Measurements from ENCODE around the gene GPATCH3. TPM values are rescaled to one million over a fixed set of nuclear protein-coding genes. Genes with fewer than 3 reads are reported as not detected.

Gene GPATCH3
- polyA plus RNA-seq, 1 donor (not counting 4 experiments of a cell fraction or from before 2014, with no cell fraction given): 5.7 TPM

DNA sequence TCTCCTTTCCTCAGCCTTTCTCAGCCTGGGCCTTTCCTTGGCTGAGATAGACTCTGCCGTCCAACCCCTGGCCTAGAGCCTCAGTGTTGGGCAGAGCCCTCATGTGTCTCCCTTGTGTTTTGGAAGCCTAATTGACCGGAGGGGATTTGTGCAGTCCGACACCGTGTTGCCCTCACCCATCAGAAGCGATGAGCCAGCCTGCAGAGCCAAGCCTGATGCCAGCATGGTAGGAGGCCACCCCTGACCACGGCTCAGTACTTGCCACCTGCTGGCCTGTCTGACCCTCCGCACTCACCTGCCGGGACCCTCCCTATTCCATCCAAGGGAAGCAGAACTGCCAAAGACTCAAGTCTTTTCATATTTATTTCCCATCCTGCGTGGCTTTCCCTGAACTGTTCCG lies 46.7 kb downstream of the GPATCH3 start:
- dilution Hi-C loops (cut with MboI; ENCODE audit: extremely low pct_ligation_motif_present, low sequenced_read_pairs): no loop called here
- Histone ChIP-seq H3K9me1 (ENCODE audit: control insufficient read depth, extremely low read depth, insufficient read depth, low read length) (peaks cover 4% of the 10 kb centered on the region), H4K20me1 (ENCODE audit: control insufficient read depth, extremely low read depth, insufficient read depth, low read length) (no peaks in the 10 kb centered on the region), H3K9ac (ENCODE audit: control insufficient read depth, extremely low read depth, insufficient read depth, low read length) (peak overlapping the region; percentile 67), H3K4me1 (ENCODE audit: control insufficient read depth, extremely low read depth, insufficient read depth, low read length) (peaks cover 94% of the 10 kb centered on the region), H3K27ac (ENCODE audit: control insufficient read depth, insufficient read depth, low read length) (peak overlapping the region; percentile 100), H3K27me3 (ENCODE audit: control insufficient read depth, extremely low read depth, insufficient read depth, low read length) (no peaks in the 10 kb centered on the region), H3K9me3 (ENCODE audit: control insufficient read depth, low read depth, low read length) (no peaks in the 10 kb centered on the region), H3K4me2 (ENCODE audit: control insufficient read depth, extremely low read depth, insufficient read depth, low read depth, low read length) (no peak overlapping the region), H3K36me3 (ENCODE audit: control insufficient read depth in 2 of 2, extremely low read depth in 1 of 2, insufficient read depth in 2 of 2, low read length in 2 of 2) (peaks cover 9 to 39% of the 10 kb centered on the region in 2 experiments), H2AFZ (ENCODE audit: control insufficient read depth, low read length) (no peak overlapping the region), H3K79me2 (ENCODE audit: control insufficient read depth, insufficient read depth, low read length) (no peaks in the 10 kb centered on the region), H3K4me3 (ENCODE audit: control insufficient read depth in 2 of 3, extremely low read depth in 1 of 3, insufficient read depth in 2 of 3, low read depth in 1 of 3, low read length in 3 of 3) (no peak overlapping the region)
- no peak for TF ChIP-seq EZH2 (IDR thresholded peaks at IDR 0.05; ENCODE audit: low read length)
- TF ChIP-seq, protein P1, sequence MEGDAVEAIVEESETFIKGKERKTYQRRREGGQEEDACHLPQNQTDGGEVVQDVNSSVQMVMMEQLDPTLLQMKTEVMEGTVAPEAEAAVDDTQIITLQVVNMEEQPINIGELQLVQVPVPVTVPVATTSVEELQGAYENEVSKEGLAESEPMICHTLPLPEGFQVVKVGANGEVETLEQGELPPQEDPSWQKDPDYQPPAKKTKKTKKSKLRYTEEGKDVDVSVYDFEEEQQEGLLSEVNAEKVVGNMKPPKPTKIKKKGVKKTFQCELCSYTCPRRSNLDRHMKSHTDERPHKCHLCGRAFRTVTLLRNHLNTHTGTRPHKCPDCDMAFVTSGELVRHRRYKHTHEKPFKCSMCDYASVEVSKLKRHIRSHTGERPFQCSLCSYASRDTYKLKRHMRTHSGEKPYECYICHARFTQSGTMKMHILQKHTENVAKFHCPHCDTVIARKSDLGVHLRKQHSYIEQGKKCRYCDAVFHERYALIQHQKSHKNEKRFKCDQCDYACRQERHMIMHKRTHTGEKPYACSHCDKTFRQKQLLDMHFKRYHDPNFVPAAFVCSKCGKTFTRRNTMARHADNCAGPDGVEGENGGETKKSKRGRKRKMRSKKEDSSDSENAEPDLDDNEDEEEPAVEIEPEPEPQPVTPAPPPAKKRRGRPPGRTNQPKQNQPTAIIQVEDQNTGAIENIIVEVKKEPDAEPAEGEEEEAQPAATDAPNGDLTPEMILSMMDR (optimal IDR thresholded peaks at IDR 0.05 in 1 of 3, IDR thresholded peaks at IDR 0.05 in 1 of 3, conservative IDR thresholded peaks at IDR 0.05 in 1 of 3; ENCODE audit: extremely low read depth in 1 of 3, insufficient read depth in 2 of 3, low read length in 3 of 3): no peak
- peak; percentile 56 for FAIRE-seq
- DNase-seq (ENCODE audit: low read depth, low spot score): no peak

DNA sequence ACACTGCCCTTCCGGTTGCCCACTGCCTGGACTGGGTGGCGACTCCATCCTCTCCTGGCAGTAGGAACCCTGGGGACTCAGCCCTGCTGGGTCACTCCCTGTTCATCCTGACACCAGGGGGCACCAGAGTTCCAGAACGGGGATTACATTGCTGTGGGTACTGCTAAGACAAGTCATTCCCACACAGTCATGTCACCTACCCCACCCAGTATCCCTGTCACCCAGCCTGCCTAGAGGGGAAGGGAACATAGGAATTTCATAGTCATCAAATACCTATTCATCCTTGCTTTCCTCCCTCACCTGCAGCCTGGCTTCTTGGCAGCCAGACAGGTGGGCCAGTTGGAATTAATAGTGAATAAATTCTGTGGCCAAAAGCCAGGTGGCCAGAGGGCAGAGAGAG lies 47.1 kb downstream of the GPATCH3 start:
- Histone ChIP-seq H3K9ac (ENCODE audit: control insufficient read depth, extremely low read depth, insufficient read depth, low read length) (peak overlapping the region; percentile 67), H4K20me1 (ENCODE audit: control insufficient read depth, extremely low read depth, insufficient read depth, low read length) (no peaks in the 10 kb centered on the region), H3K36me3 (ENCODE audit: control insufficient read depth in 2 of 2, extremely low read depth in 1 of 2, insufficient read depth in 2 of 2, low read length in 2 of 2) (peaks cover 9 to 43% of the 10 kb centered on the region in 2 experiments), H3K4me1 (ENCODE audit: control insufficient read depth, extremely low read depth, insufficient read depth, low read length) (peaks cover 94% of the 10 kb centered on the region), H2AFZ (ENCODE audit: control insufficient read depth, low read length) (no peak overlapping the region), H3K79me2 (ENCODE audit: control insufficient read depth, insufficient read depth, low read length) (no peaks in the 10 kb centered on the region), H3K27me3 (ENCODE audit: control insufficient read depth, extremely low read depth, insufficient read depth, low read length) (no peaks in the 10 kb centered on the region), H3K4me2 (ENCODE audit: control insufficient read depth, extremely low read depth, insufficient read depth, low read depth, low read length) (no peak overlapping the region), H3K4me3 (ENCODE audit: control insufficient read depth in 2 of 3, extremely low read depth in 1 of 3, insufficient read depth in 2 of 3, low read depth in 1 of 3, low read length in 3 of 3) (no peak overlapping the region), H3K9me3 (ENCODE audit: control insufficient read depth, low read depth, low read length) (no peaks in the 10 kb centered on the region), H3K9me1 (ENCODE audit: control insufficient read depth, extremely low read depth, insufficient read depth, low read length) (peaks cover 4% of the 10 kb centered on the region), H3K27ac (ENCODE audit: control insufficient read depth, insufficient read depth, low read length) (peak overlapping the region; percentile 100)
- DNase-seq (ENCODE audit: low read depth, low spot score): no peak
- dilution Hi-C loops (cut with MboI; ENCODE audit: extremely low pct_ligation_motif_present, low sequenced_read_pairs): no loop called here
- FAIRE-seq: peak; percentile 99
- no peak for TF ChIP-seq EZH2 (IDR thresholded peaks at IDR 0.05; ENCODE audit: low read length)
- TF ChIP-seq, protein P1 (optimal IDR thresholded peaks at IDR 0.05 in 1 of 3, IDR thresholded peaks at IDR 0.05 in 1 of 3, conservative IDR thresholded peaks at IDR 0.05 in 1 of 3; ENCODE audit: extremely low read depth in 1 of 3, insufficient read depth in 2 of 3, low read length in 3 of 3): peak in 2 of 3 experiments; percentile 88 to 96

All from keratinocyte (primary cell).